ENCODE measurements around the gene SEZ6L.

- TF ChIP-seq POLR2A (IDR thresholded peaks at IDR 0.05) (no peak), CTCF (IDR thresholded peaks at IDR 0.05) (no peak), EP300 (IDR thresholded peaks at IDR 0.05; ENCODE audit: low read depth) (no peak), POLR2AphosphoS5 (IDR thresholded peaks at IDR 0.05) (no peak)
These were observed 70.3 kb downstream of the SEZ6L start for GRCh38 chr22:26239581-26239980.

Data from transverse colon (tissue), 4 donors.